ENCODE measurements around the gene SERINC5.

- TF ChIP-seq CTCF (IDR thresholded peaks at IDR 0.05), result no peak
- TF ChIP-seq FOXM1 (IDR thresholded peaks at IDR 0.05; ENCODE audit: low read depth), result no peak
- TF ChIP-seq RCOR1 (IDR thresholded peaks at IDR 0.05; ENCODE audit: low read length), result no peak
These were observed 15.4 kb downstream of the SERINC5 start for GRCh38 chr5:80240368-80240986.
